GDM1 (cell line): ENCODE measurements around the gene DRC1.
A peak's percentile ranks its signal among the peaks of the same experiment; 100 is the strongest.
"Not testable (repeated sequence)": the region's sequence is repeated elsewhere in the genome, so short reads cannot be mapped to it uniquely, and the experiment has no call there.

Experiments used
- DNase-seq: peaks from one replicate; lab custom pipeline; 2025; lab: John Stamatoyannopoulos, UW

Gene DRC1

DNA sequence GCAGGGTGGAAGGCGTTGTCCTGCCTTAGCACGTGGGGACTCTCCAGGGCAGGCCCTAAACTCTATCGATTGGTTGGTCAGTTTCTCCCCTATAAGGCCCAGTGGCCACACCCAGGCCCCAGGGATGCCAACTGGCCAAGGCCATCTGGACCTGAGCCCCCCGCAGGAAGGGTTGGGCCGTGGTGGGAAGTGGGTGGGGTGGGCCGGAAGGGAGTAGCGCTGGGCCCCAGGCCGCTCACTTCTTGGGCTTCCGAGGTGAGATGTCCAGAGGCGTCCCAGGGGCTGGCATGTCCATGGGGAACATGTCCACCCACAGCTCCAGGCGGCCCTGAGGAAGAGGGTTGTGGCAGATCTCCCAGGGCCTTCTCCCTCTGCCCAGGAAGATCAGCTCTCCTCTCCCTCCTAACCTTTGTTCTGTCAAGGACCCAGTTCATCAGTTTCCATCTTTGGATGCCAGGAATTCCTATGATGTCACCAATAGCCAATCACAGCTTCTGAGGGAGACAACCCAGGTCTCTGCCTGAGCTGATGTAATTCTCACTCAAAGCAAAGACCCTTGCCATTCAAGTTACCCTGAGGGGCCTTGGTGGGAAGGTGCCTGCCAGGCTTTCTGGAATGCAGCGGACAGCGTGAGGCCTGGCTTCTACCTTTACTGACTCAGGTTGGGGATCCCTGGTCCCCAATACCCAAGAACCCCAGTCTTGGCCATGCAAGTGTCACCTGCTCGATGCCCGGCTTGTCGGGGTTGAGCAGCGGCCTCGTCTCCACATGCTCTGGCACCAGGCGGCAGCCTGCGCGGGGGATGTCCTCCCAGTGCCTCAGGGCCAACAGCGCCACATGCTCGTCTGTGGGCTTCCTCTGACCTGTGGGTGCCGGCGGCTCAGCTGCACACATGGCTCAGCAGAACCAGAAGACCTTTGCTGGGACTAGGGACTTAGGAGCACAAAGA, 61.8 kb downstream of the DRC1 start:
- DNase-seq = no peak

DNA sequence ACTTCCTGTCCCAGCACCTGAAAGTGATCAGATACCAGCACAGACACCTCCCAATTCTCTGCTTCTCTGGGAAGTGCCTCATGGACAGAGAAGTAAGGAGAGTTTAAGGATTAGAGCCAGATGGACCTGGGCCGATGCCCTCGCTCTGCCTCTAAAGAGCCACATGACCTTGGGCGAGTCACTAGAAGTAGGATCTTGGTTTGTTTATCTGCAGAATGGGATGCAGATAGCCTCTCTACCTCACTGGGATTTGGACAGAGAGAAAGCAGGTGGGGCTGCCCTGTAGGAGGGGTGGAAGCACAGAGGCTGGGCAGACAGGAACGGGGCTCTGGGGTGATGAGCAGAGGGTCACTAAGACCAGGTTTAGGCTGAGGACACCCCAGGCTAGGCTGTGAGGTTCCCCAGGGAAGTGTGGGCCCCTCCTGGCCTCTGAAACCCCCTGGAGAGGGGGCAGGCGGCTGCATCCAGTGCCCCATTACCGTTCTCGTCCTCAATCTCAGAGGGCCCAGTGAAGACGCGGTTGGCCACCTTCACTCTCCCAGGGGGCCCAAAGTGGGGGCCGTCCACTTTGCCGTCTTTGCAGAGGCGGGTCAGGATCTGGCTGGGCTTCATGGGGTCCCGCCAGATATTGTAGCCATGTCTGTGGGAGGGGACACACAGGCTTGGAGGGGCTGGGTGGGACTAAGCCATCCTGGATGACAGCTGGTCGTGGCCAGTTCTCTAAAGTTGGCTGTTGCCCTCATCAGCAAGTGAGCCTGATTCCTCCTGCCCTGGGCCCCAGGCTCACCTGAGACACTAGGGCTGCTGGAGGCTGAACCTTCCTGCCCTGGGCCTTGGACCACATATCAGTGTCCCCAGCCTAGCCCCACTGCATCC, 62.9 kb downstream of the DRC1 start:
- no peak for DNase-seq

DNA sequence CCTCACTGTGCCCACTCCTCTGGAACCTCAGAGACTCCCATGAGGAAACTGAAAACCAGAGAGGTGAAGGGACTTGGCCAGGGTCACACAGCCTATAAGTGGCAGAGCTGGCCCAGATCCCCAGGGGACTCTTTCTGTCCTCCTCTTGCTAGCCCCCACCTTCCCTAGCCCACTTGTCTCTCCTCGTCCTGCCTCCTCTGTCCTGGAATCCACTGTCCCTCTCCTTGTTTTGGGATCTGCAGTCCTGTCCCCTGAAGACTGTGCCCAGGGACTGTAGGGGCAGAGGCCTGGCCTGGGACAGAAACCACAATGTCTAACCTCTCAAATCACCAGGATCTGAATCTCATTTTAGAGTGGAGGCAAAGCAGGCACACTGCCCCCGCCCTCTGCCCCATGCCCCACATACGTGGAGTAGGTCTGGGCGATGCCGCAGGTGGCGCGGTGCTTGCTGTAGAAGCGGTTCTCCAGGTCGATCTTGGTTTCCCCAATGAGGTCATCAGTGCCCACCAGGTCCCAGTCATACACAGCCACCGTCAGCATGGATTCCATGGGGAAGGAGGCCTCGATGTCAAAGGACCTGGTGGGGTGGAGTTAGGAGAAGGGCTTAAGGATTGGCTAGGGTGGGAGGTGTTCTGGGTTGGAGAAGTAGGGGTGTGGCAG, 63.7 kb downstream of the DRC1 start:
- no peak for DNase-seq

DNA sequence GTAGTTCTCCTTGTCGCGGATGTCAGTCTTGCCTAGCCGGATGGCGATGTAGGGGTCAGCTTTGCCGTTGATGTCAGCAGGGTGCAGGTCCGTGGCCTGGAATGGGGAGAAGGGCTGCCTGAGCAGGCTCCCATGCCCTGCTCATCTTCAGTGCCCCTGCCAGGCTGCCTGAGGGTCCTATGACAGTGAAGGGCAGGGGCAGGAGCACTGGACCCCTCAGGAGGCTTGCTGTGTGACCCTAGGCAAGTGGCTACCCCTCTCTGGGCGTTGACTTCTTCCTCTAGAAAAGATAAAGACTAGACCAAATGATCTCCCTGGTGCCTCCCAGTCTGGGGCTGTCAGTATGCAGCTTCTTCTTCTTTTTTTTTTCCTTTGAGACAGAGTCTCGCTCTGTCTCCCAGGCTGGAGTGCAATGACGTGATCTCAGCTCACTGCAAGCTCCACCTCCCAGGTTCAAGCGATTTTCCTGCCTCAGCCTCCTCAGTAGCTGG, 64.3 kb downstream of the DRC1 start:
- no peak for DNase-seq

DNA sequence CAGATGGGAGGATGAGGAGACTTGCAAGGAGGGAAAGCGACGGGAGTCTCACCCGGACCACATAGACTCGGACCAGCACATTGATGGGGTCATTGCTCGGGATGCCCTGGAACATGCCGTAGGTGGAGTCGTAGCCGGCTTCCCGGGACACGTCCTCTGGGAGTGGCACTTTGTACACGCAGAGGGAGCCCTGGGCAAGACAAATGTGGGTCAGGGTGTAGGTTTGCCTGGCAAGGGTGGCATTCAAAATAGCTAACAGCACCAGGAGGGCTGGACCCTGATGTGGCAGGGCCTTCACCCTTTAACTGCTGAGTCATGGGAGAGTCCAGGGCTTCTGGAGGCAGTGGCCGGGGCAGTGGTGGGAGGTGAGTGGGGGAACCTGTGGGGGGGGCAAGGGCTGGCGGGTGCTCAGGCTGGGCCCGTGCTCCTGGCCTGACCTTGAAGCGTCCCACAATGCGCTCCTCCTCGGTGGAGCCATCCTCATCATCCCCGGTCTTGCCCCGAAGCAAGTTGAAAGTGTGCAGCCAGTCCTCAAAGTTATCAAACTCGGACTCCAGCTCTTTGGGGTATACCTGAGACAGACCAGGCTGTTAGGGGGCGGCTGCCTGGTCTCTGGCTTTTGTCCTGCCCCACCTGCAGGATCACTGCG, 65.1 kb downstream of the DRC1 start:
- no peak for DNase-seq

DNA sequence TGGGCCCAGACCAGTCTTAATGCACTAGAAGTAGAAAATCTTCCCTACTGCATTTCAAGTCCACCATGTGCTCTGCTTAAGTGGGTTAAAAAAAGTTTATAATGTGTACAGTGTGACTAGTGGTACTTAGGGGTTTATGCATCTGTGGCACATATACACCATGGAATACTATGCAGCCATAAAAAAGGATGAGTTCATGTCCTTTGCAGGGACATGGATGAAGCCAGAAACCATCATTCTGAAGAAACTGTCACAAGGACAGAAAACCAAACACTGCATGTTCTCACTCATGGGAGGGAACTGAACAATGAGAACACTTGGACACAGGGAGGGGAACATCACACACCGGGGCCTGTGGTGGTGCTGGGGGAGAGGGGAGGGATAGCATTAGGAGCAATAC, 66.8 kb downstream of the DRC1 start:
- DNase-seq = not testable (repeated sequence)

DNA sequence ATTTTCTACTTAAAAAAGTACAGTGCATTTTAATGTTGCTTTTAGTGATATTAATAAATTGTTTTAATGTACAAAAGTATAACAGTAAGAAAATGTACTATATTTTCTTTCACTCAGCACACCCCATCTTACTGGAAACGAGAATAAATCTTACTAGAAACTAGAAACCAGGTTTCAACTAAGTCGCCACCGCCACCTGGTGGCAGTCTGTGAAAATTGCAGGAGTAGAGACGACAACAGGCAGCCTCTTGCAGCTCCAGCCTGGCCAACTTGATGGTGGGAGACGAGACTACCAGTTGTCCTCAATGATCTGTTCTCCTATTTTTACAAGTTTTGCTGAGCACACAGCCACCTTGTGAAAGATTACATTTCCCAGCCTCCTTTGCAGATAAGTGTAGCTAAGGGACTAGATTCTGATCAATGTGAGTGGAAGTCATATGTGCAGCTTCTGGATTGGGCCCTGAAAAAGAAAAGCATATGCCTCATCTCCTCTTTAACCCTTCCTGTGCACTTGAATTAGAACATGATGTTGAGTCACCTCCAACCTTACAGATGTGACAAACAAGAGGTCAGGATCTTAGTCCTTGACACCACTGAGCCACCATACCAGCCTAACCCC, 67.5 kb downstream of the DRC1 start:
- peak; percentile 54 for DNase-seq

DNA sequence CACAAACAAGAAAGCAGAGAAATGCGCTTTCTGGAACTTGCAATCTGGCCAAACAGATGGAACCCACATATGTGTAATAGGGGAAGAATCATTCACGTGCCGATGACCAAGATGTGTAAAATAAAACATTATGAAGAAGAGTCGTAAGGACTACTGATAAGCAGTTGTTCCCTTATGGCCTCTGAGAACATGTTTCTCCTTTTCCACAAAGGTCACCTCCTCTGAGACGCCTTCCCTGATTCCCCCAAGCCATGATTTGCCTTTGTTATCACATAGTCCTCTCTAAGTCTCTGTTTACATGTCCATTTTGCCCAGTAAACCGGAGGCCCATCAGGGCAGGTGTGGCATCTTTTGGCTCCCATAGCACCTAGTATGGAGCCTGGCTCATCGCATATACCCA, 68.2 kb downstream of the DRC1 start:
- DNase-seq = no peak

DNA sequence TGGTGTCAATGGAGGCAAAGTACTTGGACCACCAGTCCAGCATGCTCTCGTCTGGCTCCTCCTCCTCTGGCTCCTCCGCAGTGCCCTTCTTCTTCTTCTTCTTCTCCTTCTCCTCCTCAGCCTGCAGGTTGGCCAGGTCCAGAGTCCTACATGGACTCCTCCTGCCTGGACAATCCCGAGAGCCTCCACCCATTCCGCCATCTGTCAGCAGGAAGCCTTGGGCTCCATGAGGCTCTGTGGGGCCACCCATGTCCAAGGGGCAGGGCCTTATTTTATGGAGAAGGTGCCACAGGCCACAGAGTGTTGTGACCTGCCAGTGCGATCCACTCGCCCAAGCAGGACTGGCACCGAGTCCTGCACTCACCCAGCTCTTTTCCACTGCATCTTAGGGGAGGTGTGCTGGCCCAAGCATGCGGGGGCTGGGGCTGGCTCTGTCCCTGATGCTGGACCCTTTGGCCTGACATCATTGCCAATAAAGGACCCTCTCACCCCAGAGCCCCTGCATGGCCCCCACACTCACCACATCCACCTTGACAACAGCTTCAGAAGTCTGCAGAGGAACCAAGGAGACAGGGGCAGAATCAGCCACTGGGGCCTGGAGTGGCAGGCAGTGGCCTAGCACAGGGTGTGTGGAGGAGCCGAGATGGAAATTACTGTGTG, 69.0 kb downstream of the DRC1 start:
- no peak for DNase-seq

DNA sequence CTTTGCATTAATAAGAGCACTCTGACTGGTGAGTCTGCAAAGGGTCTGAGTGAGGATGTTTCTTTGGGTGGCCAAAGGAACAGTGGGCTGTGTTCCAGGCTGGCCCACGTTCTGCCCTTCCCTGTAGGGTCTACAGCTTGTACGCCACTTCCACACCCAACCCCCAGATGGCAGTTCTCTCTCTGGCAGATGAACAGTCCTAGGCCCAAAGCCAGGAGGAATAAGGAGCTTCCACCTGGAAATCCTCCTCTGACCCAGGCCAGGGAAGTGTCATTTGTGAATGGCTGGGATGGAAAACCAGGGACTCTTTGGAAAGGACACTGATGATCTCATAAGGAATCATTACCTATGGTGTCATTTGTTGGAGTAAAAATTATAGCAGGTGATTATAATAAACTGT, 69.6 kb downstream of the DRC1 start:
- no peak for DNase-seq

DNA sequence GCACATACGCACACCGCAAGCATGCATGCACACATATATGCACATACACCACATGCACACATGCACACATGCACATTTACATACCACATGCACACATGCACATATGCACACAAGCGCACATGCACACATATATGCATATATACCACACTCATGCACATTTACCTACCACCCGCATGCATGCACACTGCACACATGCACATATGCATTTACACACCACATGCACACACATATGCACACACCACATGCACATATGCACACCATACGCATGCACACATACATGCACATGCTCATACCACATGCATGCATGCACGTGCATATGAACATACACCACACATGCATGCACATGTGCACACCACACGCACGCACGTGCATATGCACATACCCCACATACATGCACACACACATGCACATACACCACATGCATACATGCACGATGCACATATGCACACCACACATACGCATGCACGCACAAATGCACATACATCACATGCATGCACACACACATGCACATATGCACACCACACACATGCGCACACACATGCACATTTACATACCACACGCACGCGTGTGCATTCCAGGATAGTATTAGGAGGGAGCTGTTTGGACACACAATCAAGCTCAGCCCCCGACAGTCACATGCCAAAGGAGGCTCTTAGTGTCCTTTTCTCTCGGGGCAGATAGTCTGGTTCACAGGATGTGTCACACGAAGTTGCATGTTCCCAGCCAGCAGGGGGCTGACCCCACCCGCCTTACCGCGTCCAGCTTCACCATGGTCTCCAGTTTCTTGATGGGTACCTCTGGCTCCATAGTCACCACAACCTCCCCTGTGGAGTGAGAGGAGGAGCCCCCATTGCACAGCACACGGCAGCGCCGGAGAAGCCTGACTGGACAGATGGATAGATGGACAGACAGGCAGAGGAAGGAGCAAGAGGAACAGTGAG, 70.3 kb downstream of the DRC1 start:
- no peak for DNase-seq

DNA sequence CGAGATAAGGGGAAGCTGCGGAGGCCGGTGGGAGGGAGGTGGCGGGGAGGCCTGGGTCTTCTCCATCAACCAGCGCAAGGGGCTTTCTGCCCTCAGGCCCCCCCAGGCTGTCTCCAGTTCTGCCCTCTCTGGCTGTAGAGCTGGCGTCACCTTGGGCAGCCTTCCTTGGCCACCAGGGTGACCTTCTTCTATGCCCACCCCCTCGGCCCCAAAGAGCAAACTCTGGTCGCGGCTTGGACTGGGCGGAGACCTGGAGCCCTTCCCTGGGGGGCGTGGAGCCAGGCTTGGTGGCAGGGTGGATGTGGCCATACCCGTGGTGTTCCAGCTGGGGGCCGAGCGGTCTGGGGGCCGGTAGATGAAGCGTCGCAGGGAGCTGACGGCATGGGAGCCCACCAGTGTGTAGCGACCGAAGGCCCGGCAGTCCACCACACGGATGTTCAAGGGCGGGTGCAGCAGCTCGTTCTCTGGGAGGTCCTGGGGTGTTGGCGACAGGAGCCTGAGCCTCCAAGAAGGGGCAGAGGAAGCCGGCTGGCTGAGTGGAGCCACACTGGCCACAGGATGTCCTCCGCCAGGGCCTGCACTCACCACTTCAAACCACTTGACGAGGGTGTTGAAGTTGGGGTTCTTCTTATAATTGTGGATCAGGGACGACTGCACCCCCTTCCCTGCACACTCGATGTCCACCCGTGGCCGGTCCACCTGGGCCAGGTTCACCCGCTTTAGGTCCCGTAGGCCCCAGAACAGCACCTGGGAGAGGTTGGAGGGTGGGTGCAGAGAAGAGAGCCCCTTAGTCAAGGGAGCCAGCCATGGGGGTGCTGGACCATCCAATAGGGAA, 71.3 kb downstream of the DRC1 start:
- no peak for DNase-seq

DNA sequence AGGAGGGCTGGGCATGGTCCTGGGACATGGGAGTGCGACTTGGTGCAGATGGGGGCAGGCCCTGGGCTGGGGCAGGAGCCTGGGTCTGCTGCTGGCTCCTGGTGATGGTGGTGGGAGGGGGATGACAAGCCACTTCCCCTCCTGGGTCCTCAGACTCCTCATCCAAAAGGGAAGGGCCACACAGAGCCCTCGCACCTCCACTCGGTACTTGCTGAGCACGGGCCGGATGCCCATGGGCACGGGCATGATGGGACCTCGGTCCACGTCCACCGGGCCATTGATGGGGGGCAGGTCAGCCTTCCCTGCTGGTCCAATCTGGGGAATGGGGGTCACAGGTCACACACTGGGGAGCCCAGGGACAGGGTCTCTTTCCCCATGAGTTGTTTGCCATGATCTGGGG, 72.1 kb downstream of the DRC1 start:
- no peak for DNase-seq

DNA sequence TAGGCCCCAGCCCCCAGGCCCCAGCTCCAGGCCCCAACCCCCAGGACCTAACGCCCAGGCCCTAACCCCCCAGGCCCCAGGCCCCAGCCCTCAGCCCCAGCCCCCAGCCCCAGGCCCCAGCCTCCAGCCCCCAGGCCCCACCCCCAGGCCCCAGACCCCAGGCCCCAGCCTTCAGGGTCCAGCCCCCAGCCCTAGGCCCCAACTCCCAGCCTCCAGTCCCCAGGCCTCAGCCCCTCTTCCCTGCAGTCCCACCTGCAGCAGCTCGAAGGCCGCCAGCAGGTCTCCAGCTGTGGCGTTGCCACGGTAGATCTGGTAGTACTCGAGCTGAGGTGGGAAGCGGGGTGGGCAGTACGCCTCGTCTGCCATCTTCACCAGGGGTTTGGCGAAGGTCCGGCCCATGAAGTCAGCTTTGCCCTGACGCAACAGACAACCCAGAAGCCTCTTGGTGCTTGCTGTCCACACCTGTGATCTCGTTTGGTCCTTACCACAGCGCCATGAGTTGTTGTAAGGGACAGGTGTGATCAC, 72.6 kb downstream of the DRC1 start:
- DNase-seq = no peak

DNA sequence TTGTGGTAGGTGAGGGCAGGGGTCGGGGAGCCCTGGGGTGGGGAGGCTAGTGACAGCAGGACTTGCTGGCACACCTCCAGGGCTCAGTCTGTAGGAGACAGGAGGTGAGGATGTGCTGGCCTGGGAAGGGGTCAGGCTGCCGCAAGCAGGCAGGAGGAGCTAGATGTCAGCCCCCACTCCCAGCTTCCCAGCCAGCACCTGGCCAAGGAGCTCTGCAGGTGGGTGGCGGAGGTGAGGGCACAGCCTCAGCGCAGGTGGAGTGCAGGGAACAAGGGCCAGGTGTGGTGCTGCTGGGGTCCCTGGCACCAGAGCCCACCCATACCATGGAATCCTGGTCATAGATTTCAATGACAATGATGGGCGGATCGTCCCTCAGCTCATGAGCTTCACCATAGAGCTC, 73.3 kb downstream of the DRC1 start:
- DNase-seq = no peak

DNA sequence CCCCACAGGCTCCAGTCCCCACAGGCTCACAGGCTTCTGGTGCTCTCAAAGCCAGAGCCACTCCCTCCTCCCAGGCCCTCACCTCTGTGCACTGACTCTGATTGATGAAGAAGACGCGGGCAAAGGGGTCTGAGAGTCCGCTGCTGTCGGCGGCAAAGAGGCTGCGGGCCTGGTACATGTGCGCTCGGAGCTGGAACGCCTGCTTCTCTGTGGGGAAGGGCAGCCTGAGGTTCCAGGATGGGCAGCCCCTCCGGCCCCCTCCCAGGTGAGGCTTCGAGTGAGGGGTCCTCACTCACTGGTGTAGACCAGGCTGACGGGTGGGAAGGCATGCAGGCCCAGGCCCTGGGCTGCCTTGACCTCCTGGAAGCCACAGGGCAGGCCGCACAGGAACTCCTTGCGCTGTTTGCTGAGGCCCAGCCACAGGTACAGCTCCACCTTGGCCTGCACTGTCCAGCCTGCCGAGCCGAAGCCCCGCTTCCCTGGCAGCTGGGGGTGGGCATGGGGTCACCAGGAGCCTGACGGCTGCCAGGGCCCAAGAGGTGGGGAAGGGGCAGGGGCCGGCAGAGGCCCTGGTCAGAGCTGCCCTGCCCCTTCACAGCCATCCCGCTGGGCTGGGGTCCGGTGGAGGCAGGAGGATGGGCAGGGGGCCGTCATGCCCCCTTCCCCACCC, 74.2 kb downstream of the DRC1 start:
- no peak for DNase-seq

DNA sequence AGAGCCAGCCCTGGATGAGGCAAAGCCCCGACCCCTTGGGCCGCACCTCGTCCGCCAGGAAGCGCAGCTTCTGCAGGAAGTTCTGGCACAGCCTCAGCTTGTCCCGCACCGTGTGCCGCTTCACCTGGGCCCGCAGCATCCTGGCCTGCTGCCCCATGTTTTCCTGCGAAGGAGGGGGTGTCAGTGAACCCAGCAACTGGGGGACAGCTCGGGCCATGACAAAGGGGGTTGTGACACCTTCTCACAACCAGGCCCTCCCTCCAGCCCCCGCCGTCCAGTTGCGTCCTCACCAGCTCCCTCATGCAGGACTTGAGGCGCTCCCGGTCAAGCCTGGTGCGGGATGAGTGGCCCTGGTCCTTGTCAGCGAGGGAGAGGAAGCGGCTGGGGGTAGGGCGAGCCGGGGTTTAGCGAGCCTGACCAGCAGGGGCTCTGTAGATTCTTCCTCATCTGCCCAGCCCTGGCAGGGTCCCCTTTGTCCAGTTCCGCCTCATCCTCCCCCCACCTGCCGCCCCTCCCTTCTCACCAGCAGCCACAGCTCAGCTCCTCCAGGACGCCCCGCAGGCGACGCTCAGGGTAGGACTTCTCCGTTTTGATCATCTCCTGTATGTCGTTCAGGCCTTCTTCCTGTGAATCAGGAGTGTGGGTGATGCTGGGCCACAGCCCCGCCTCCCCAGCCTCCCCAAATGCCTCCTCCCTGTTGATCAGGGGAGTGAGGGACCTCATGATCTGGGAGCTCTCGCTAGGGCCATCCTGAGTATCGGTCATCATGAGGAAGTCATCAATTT, 75.6 kb downstream of the DRC1 start:
- DNase-seq = no peak
